IMR-90 (cell line): ENCODE results near the gene TENM4. TPM values are rescaled to one million over a fixed set of nuclear protein-coding genes. Genes with fewer than 3 reads are reported as not detected.
A peak's percentile ranks its signal among the peaks of the same experiment; 100 is the strongest.

Experiments
- ATAC-seq: fragments of 200-7000 bp; cut with Tn5 transposase; 2 replicates; pipeline ENCODE4 v1.9.1; 2020; ENCODE audit warnings: low read depth, mild to moderate bottlenecking, moderate library complexity
- BruUV-seq: library from RNA; stranded (reverse); fragments of 400-500 nt; replicated peaks from 2 replicates; lab custom pipeline; 2021; lab: Mats Ljungman, UMichigan
- CTCF ChIA-PET: fragments of 300-600 bp; formaldehyde crosslinking; extraction: SDS; loops from one replicate; lab custom pipeline; 2021; ENCODE audit warnings: antibody characterized with exemption; lab: Yijun Ruan, JAX
- POLR2A ChIA-PET: fragments of 300-600 bp; sonication (Branson Sonifier 250); formaldehyde crosslinking; loops from one replicate; lab custom pipeline; 2022; ENCODE audit warnings: antibody characterized with exemption; ENCODE audit not compliant: unreplicated experiment; lab: Charles Lee
- DNase-seq: peaks from one replicate; pipeline ENCODE4 v3.0.0; 2013
- H2AFZ ChIP-seq: replicated peaks from 2 replicates; pipeline ENCODE3; 2013; ENCODE audit warnings: low read length, mild to moderate bottlenecking; ENCODE audit not compliant: poor library complexity
- H2AK5ac ChIP-seq: 2 replicates; pipeline ENCODE4 v1.6.1; 2013; ENCODE audit warnings: low read depth, low read length, inconsistent platforms
- H2AK9ac ChIP-seq: replicated peaks from 2 replicates; pipeline ENCODE3; 2013; ENCODE audit warnings: mild to moderate bottlenecking, low read depth, low read length, moderate library complexity; ENCODE audit not compliant: poor library complexity
- H2BK120ac ChIP-seq: 2 replicates; pipeline ENCODE4 v1.6.1; 2013; ENCODE audit warnings: low read depth, low read length, inconsistent platforms
- H2BK15ac ChIP-seq: 3 replicates; pipeline ENCODE4 v1.6.1; 2013; ENCODE audit warnings: low read depth, low read length, inconsistent platforms
- H2BK20ac ChIP-seq: 2 replicates; pipeline ENCODE4 v1.6.1; 2013; ENCODE audit warnings: low read depth, mild to moderate bottlenecking, inconsistent platforms, low read length, moderate library complexity
- H2BK5ac ChIP-seq: 2 replicates; pipeline ENCODE4 v1.6.1; 2013; ENCODE audit warnings: mild to moderate bottlenecking, low read depth, low read length, inconsistent platforms; ENCODE audit not compliant: poor library complexity, severe bottlenecking
- H3K14ac ChIP-seq: replicated peaks from 2 replicates; pipeline ENCODE4 v1.6.1; 2013; ENCODE audit warnings: low read depth, low read length, inconsistent platforms
- H3K18ac ChIP-seq: 2 replicates; pipeline ENCODE4 v1.6.1; 2013; ENCODE audit warnings: low read depth, low read length, control low read depth
- H3K23ac ChIP-seq: 2 replicates; pipeline ENCODE4 v1.6.1; 2013; ENCODE audit warnings: low read depth, low read length, inconsistent platforms
- H3K27ac ChIP-seq: 2 replicates; pipeline ENCODE4 v1.5.1; 2013; ENCODE audit warnings: mild to moderate bottlenecking, control low read depth, low read length; ENCODE audit not compliant: insufficient read depth
- H3K27me3 ChIP-seq: 2 replicates; pipeline ENCODE4 v1.6.1; 2013; ENCODE audit warnings: low read length; ENCODE audit not compliant: control insufficient read depth, insufficient read depth
- H3K36me3 ChIP-seq: 2 replicates; pipeline ENCODE4 v1.6.1; 2013; ENCODE audit warnings: low read length, mixed read lengths; ENCODE audit not compliant: control insufficient read depth, insufficient read depth
- H3K4ac ChIP-seq: 2 replicates; pipeline ENCODE4 v1.6.1; 2013; ENCODE audit warnings: low read depth, low read length, inconsistent platforms
- H3K4me1 ChIP-seq: 2 replicates; pipeline ENCODE4 v1.6.1; 2013; ENCODE audit warnings: low read length, mixed read lengths; ENCODE audit not compliant: control insufficient read depth, insufficient read depth
- H3K4me2 ChIP-seq: 2 replicates; pipeline ENCODE4 v1.6.1; 2013; ENCODE audit warnings: low read depth, mild to moderate bottlenecking, control low read depth, low read length, moderate library complexity
- H3K4me3 ChIP-seq: 2 replicates; pipeline ENCODE4 v1.5.1; 2013; ENCODE audit warnings: low read depth, mild to moderate bottlenecking, control low read depth, low read length, moderate library complexity; ENCODE audit not compliant: insufficient read depth
- H3K56ac ChIP-seq: 2 replicates; pipeline ENCODE4 v1.6.1; 2013; ENCODE audit warnings: low read length, inconsistent platforms; ENCODE audit not compliant: insufficient read depth; ENCODE audit errors: extremely low read depth
- H3K79me1 ChIP-seq, 2 experiments: 2 replicates each; pipeline ENCODE4 v1.6.1; 2013; ENCODE audit warnings: low read length in 2 of 2, inconsistent platforms in 1 of 2, low read depth in 1 of 2
- H3K9ac ChIP-seq: 2 replicates; pipeline ENCODE4 v1.6.1; 2013; ENCODE audit warnings: low read depth, low read length, control low read depth
- H3K9me1 ChIP-seq: 2 replicates; pipeline ENCODE4 v1.6.1; 2013; ENCODE audit warnings: low read length, inconsistent platforms; ENCODE audit not compliant: insufficient read depth
- H3K9me3 ChIP-seq: 2 replicates; pipeline ENCODE4 v1.6.1; 2013; ENCODE audit warnings: low read length; ENCODE audit not compliant: control insufficient read depth, insufficient read depth
- H4K20me1 ChIP-seq: 2 replicates; pipeline ENCODE4 v1.6.1; 2013; ENCODE audit warnings: low read length, inconsistent platforms; ENCODE audit not compliant: insufficient read depth
- H4K5ac ChIP-seq: 2 replicates; pipeline ENCODE4 v1.6.1; 2013; ENCODE audit warnings: mild to moderate bottlenecking, low read depth, low read length, control low read depth
- H4K8ac ChIP-seq, 2 experiments: 2 replicates each; pipeline ENCODE4 v1.6.1; 2013; ENCODE audit warnings: low read depth in 2 of 2, low read length in 2 of 2, control low read depth in 1 of 2, inconsistent platforms in 1 of 2
- H4K91ac ChIP-seq: 2 replicates; pipeline ENCODE4 v1.6.1; 2013; ENCODE audit warnings: low read depth, low read length, inconsistent platforms; ENCODE audit not compliant: insufficient read depth
- BHLHE40 ChIP-seq: fragments of 150-350 bp; IDR thresholded peaks from 2 replicates; pipeline ENCODE4 v1.6.1; 2016; ENCODE audit warnings: mild to moderate bottlenecking, low read depth, low read length
- CHD1 ChIP-seq: IDR thresholded peaks from 2 replicates; pipeline ENCODE4 v1.6.1; 2012; ENCODE audit warnings: low read depth, low read length, improper control_type of control experiment
- MAFK ChIP-seq: IDR thresholded peaks from 2 replicates; pipeline ENCODE4 v1.6.1; 2012; ENCODE audit warnings: low read depth, low read length, improper control_type of control experiment
- POLR2A ChIP-seq: IDR thresholded peaks from 2 replicates; pipeline ENCODE4 v1.6.1; 2012; ENCODE audit warnings: mild to moderate bottlenecking, low read depth, low read length
- RAD21 ChIP-seq: IDR thresholded peaks from 2 replicates; pipeline ENCODE4 v1.6.1; 2012; ENCODE audit warnings: low read length, improper control_type of control experiment
- WGBS, 2 experiments: methylation state at CpG; one replicate each; pipeline versions ENCODE4 v1.1.5 to v1.1.7; 2013; ENCODE audit warnings: missing lambda C conversion rate in 2 of 2; ENCODE audit not compliant: insufficient read length in 1 of 2; ENCODE audit errors: extremely low coverage in 2 of 2; 5-methylcytosine and 5-hydroxymethylcytosine counted together
- dilution Hi-C: fragments of 300-500 bp; cut with HindIII; formaldehyde crosslinking; loops from one replicate; pipeline ENCODE4 v1.14.3; 2018; ENCODE audit warnings: low sequenced_read_pairs; ENCODE audit not compliant: unreplicated experiment
- in situ Hi-C: fragments of 300-500 bp; cut with MboI; formaldehyde crosslinking; loops from 3 replicates; pipeline ENCODE4 v1.14.3; 2019; ENCODE audit warnings: low sequenced_read_pairs, inconsistent platforms, mixed read lengths
- intact Hi-C: fragments of 100-400 bp; cut with micrococcal nuclease; formaldehyde crosslinking; loops from 2 replicates; pipeline ENCODE4 v1.10.0; 2022
- polyA plus RNA-seq, 3 experiments: library from polyadenylated mRNA; depleted of rRNA; stranded (reverse); fragments of >200 nt; gene quantifications; 2 replicates each; pipeline ENCODE4 v1.2.3, GENCODE V29; 2012; ENCODE audit warnings: low replicate concordance in 1 of 3
- total RNA-seq: library from RNA; depleted of rRNA; stranded (reverse); fragments of >200 nt; gene quantifications from 2 replicates; pipeline ENCODE4 v1.2.3, GENCODE V29; 2012

The TENM4 gene
- total and polyA plus RNA-seq, 2 of the 4 experiments (the other 2 are of a cell fraction) = 7.4 to 9.0 TPM

DNA sequence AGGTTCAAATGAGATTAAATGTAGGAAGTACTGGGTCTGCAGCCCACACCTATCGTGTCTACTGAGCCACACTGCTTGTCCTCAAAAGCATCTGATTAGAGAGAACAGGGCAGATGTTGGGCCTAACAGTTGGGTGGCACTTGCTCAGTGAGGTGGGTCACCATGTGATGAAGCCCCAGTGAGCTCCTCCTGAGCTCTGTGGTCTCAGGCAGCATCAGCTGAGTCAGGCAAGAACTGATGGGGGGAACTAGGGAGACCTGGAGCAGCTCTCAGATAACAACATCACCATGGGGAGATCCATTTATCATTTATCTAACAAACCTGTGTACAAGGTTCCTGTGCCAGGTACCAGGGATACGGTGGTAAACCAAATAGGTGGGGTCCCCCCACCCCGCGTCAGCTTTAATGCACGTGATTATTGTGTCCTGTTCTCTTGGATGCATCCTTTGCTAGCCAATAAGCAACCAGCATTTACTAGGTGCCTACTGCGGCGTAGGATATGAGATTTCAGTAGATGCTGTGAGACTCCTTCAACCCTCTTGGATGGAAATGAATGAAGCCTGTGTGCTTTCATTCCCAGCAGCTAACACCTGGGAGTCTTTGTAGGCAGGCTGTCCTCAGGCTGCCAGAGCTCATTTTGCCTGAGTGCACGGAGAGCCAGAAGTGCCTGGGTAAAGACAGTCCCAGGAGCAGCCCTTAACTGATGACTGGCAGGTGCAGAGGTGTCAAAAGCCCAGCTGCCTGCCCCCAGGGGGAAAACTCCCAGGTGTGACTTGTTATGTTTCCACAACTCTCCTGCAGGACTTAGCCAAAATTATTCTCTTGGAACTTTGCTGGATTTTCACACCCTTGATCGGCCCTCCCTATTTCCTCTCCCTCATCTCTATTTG, 792.6 kb downstream of the TENM4 start (continued):
- TF ChIP-seq POLR2A (no peak), RAD21 (no peak)

DNA sequence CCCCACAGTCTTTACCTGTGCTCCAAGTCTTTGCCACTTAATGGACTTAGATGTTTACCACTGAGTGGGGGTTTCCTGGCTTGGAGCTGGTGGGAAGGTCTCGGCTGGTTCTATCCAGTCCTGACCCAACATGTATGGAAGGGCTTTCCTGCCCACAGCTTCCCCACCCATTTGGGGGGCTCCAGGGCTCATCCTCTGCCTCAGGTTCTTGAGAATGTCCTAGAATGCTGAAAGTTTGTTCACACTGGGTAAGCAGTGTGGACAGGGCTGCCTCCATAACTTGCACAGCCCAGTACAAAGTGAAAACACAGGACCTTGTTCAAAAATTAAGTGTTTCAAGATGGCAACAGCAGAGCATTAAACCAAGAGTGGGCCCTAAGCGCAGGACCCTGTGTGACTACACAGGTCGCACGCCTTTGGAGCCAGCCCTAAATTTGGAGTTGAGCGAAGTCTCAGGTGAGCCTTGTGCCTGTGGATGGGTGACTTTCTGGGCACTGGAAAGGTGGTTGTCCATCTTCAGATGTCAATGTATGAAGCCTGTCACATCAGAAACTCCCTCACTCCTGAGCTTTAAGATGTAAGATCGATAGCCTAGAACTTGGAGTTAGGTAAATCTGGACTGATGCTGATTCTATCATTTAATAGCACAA, 793.4 kb downstream of the TENM4 start:
- Histone ChIP-seq H3K27ac (no peak overlapping the region), H2AK5ac (no peak overlapping the region), H3K9ac (no peak overlapping the region), H3K36me3 (no peaks in the 10 kb centered on the region), H3K4me2 (no peak overlapping the region), H3K9me3 (no peaks in the 10 kb centered on the region), H4K20me1 (no peaks in the 10 kb centered on the region), H4K91ac (no peak overlapping the region), H3K23ac (no peak overlapping the region), H3K4me1 (peaks cover 7% of the 10 kb centered on the region; the same call in 1 of the 2 replicates), H2BK120ac (peak overlapping the region; percentile 15; the same call in 1 of the 2 replicates), H2AK9ac (no peak overlapping the region), H4K5ac (no peak overlapping the region; the same call in 1 of the 2 replicates), H3K4ac (no peak overlapping the region), H4K8ac (no peak overlapping the region), H3K9me1 (no peaks in the 10 kb centered on the region; the same call in 1 of the 2 replicates), H2BK5ac (no peak overlapping the region), H3K18ac (peak overlapping the region; percentile 5; the same call in 1 of the 2 replicates), H2AFZ (no peak overlapping the region), H3K56ac (no peak overlapping the region), H3K27me3 (no peaks in the 10 kb centered on the region), H2BK20ac (no peak overlapping the region), H3K79me1 (no peaks in the 10 kb centered on the region), H3K14ac (no peak overlapping the region), H3K4me3 (no peak overlapping the region), H2BK15ac (no peak overlapping the region)
- no TSS peak for BruUV-seq
- WGBS, 2 experiments = no CpG with 5 or more reads among the region's 6 CpGs
- DNase-seq (no peak), ATAC-seq (no peak)
- intact Hi-C loops (loop anchor here (5.0 to 10.0 kb wide), 4 partner anchors 150 to 1057 kb away; no protein-coding TSS in a partner anchor), dilution Hi-C loops (no loop called here), in situ Hi-C loops (loop anchor here (5.0 to 10.0 kb wide), 2 partner anchors 310 to 847 kb away; no protein-coding TSS in a partner anchor)
- no peak for TF ChIP-seq BHLHE40
- no peak for TF ChIP-seq MAFK
- TF ChIP-seq CHD1 = no peak
- ChIA-PET CTCF (interaction anchor here (0.6 to 3.2 kb wide), 7 partner anchors 67 to 452 kb away, joined by 3 to 28 read pairs (median 4); no protein-coding TSS in a partner anchor), POLR2A (no interaction called here)
